HCT116 (cell line): ENCODE results near the gene LZIC.

ENCODE experiments used
- CTCF ChIP-seq, 3 experiments: fragments of 200-600 bp in 1 of 3; sonication (generic) in 1 of 3; IDR thresholded peaks in 2 of 3; conservative IDR thresholded peaks in 1 of 3; 2 replicates each; pipeline ENCODE4 v1.5.1; 2012 to 2017; ENCODE audit warnings: low read depth in 2 of 3, low read length in 2 of 3, antibody characterized with exemption in 1 of 3, borderline replicate concordance in 1 of 3, control low read depth in 1 of 3, mild to moderate bottlenecking in 1 of 3, mixed read lengths in 1 of 3, mixed run types in 1 of 3, moderate library complexity in 1 of 3; ENCODE audit not compliant: insufficient read depth in 1 of 3
- EZH2 ChIP-seq: fragments of 200-600 bp; sonication (generic); IDR thresholded peaks from 2 replicates; pipeline ENCODE4 v1.6.1; 2017; ENCODE audit warnings: antibody characterized with exemption, mixed run types

- TF ChIP-seq CTCF (IDR thresholded peaks at IDR 0.05 in 2 of 3, conservative IDR thresholded peaks at IDR 0.05 in 1 of 3; ENCODE audit: borderline replicate concordance in 1 of 3, insufficient read depth in 1 of 3, low read depth in 2 of 3, low read length in 2 of 3) (no peak), EZH2 (no peak)
These were observed 26.7 kb downstream of the LZIC start for GRCh38 chr1:9916452-9916851.
